H1 (cell line): ENCODE data around the gene HOXA11.

Source experiments
- EP300 ChIP-seq, 2 experiments: IDR thresholded peaks; 1 replicate in 1 of 2; 2 replicates in 1 of 2; pipeline ENCODE4 v1.6.1; 2011 to 2012; ENCODE audit warnings: low read depth in 2 of 2, low read length in 2 of 2, mild to moderate bottlenecking in 2 of 2, borderline replicate concordance in 1 of 2, inconsistent platforms in 1 of 2, moderate library complexity in 1 of 2
- EZH2 ChIP-seq: fragments of 200-600 bp; sonication (generic); IDR thresholded peaks from 2 replicates; pipeline ENCODE4 v1.7.1; 2012; ENCODE audit warnings: low read depth, mild to moderate bottlenecking, moderate library complexity, low read length, inconsistent platforms; ENCODE audit not compliant: severe bottlenecking
- NRF1 ChIP-seq: IDR thresholded peaks from 2 replicates; pipeline ENCODE4 v1.6.1; 2011; ENCODE audit warnings: mild to moderate bottlenecking, low read depth, low read length, improper control_type of control experiment
- POLR2A ChIP-seq, 2 experiments: IDR thresholded peaks; 1 replicate in 1 of 2; 2 replicates in 1 of 2; pipeline ENCODE4 v1.6.1; 2011; ENCODE audit warnings: low read depth in 2 of 2, low read length in 2 of 2, mild to moderate bottlenecking in 2 of 2; ENCODE audit errors: control extremely low read depth in 1 of 2
- RFX5 ChIP-seq: IDR thresholded peaks from 2 replicates; pipeline ENCODE4 v1.6.1; 2011; ENCODE audit warnings: low read depth, low read length, improper control_type of control experiment, borderline replicate concordance
- RNF2 ChIP-seq: fragments of 200-900, 300-1000 bp; sonication (generic); IDR thresholded peaks from 2 replicates; pipeline ENCODE4 v1.7.1; 2016; ENCODE audit warnings: borderline replicate concordance, low read depth, mild to moderate bottlenecking, antibody characterized with exemption, low read length; ENCODE audit not compliant: poor library complexity, severe bottlenecking; ENCODE audit errors: missing control alignments
- SIRT6 ChIP-seq: IDR thresholded peaks from one replicate; pipeline ENCODE4 v1.7.1; 2012; ENCODE audit warnings: low read length, inconsistent platforms
- SP1 ChIP-seq: IDR thresholded peaks from 2 replicates; pipeline ENCODE4 v1.6.1; 2011; ENCODE audit warnings: low read depth, low read length
- YY1 ChIP-seq: IDR thresholded peaks from 2 replicates; pipeline ENCODE4 v1.6.1; 2011; ENCODE audit warnings: low read depth, mild to moderate bottlenecking, low read length
- TF ChIP-seq, protein P1 (sequence below), 3 experiments: IDR thresholded peaks; 1 replicate in 2 of 3; 2 replicates in 1 of 3; pipeline versions ENCODE4 v1.5.1 to v1.6.1; 2011; ENCODE audit warnings: low read length in 3 of 3, mild to moderate bottlenecking in 3 of 3, inconsistent platforms in 2 of 3, low read depth in 1 of 3, moderate library complexity in 1 of 3; ENCODE audit not compliant: insufficient read depth in 1 of 3; ENCODE audit errors: control extremely low read depth in 1 of 3
- TF ChIP-seq, protein P2 (sequence below): IDR thresholded peaks from 2 replicates; pipeline ENCODE4 v1.6.1; 2011; ENCODE audit warnings: low read depth, mild to moderate bottlenecking, low read length; ENCODE audit not compliant: insufficient read depth
- TF ChIP-seq, protein P3 (sequence below): IDR thresholded peaks from 2 replicates; pipeline ENCODE4 v1.6.1; 2012; ENCODE audit warnings: inconsistent platforms

DNA sequence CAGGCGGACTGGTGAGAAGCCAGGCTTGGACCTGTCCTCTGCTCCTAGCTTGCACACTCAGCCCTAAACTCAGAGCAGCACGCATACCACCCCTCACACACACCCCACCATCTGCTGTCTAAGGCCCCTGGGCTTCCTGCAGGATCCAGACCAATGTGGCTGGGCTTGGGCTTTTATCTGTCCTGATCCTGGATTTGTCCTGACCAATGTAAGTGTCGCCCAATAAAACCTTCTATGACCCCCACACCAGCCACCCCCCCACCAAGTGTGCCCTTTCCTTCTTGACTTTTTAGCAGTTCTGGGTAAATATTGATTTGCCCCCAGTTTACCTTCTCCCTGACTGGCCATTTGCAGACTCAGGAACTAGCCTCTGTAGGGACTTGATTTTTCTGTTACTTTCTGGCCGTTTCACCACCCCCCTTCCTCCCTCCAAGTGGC lies 16.6 kb upstream of the HOXA11 start:
- TF ChIP-seq, protein P1, sequence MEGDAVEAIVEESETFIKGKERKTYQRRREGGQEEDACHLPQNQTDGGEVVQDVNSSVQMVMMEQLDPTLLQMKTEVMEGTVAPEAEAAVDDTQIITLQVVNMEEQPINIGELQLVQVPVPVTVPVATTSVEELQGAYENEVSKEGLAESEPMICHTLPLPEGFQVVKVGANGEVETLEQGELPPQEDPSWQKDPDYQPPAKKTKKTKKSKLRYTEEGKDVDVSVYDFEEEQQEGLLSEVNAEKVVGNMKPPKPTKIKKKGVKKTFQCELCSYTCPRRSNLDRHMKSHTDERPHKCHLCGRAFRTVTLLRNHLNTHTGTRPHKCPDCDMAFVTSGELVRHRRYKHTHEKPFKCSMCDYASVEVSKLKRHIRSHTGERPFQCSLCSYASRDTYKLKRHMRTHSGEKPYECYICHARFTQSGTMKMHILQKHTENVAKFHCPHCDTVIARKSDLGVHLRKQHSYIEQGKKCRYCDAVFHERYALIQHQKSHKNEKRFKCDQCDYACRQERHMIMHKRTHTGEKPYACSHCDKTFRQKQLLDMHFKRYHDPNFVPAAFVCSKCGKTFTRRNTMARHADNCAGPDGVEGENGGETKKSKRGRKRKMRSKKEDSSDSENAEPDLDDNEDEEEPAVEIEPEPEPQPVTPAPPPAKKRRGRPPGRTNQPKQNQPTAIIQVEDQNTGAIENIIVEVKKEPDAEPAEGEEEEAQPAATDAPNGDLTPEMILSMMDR (IDR thresholded peaks at IDR 0.05; ENCODE audit: control extremely low read depth in 1 of 3, insufficient read depth in 1 of 3, low read depth in 1 of 3, low read length in 3 of 3), result no peak
- no peak for TF ChIP-seq EP300 (IDR thresholded peaks at IDR 0.05; ENCODE audit: borderline replicate concordance in 1 of 2, low read depth in 2 of 2, low read length in 2 of 2)
- no peak for TF ChIP-seq POLR2A (IDR thresholded peaks at IDR 0.05; ENCODE audit: control extremely low read depth in 1 of 2, low read depth in 2 of 2, low read length in 2 of 2)
- TF ChIP-seq EZH2, result no peak
- TF ChIP-seq NRF1, result no peak
- TF ChIP-seq, protein P2, sequence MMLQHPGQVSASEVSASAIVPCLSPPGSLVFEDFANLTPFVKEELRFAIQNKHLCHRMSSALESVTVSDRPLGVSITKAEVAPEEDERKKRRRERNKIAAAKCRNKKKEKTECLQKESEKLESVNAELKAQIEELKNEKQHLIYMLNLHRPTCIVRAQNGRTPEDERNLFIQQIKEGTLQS, result no peak
- no peak for TF ChIP-seq YY1
- TF ChIP-seq RNF2, result no peak
- TF ChIP-seq, protein P3, sequence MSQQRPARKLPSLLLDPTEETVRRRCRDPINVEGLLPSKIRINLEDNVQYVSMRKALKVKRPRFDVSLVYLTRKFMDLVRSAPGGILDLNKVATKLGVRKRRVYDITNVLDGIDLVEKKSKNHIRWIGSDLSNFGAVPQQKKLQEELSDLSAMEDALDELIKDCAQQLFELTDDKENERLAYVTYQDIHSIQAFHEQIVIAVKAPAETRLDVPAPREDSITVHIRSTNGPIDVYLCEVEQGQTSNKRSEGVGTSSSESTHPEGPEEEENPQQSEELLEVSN, result no peak
- TF ChIP-seq SP1, result no peak
- no peak for TF ChIP-seq RFX5
- TF ChIP-seq SIRT6, result no peak
